ENCODE results near the gene CEP76.

The CEP76 gene

GRCh38 chr18:12699747-12700146, 2.8 kb downstream of the CEP76 start:
- DNase-seq (ENCODE audit: insufficient read length) (no peak), FAIRE-seq (no peak)
- TF ChIP-seq POLR2A (IDR thresholded peaks at IDR 0.05; ENCODE audit: low read depth, low read length) (no peak), TAF1 (IDR thresholded peaks at IDR 0.05; ENCODE audit: borderline replicate concordance, low read depth, low read length) (no peak), POLR2AphosphoS5 (IDR thresholded peaks at IDR 0.05; ENCODE audit: low read depth, low read length) (no peak)

DNA sequence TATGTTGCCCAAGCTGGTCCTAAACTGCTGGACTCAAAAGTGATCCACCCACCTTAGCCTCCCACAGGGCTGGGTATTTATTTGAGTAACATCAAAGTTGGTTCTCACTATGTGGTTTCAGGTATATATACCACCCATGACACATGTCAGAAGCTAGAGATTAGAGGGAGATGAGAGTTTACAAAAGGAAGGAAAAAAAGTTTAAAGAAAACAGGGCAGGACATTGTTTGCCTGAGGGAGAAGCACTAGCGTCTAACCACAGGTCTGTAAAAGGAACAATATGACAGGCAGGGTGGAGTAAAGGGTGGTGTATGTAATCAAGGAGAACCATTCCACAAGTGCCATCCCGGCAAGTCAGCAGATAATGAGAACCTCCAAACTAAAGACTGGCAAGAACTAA, 8.5 kb downstream of the CEP76 start:
- TF ChIP-seq POLR2AphosphoS5 (IDR thresholded peaks at IDR 0.05; ENCODE audit: low read depth, low read length), result no peak
- DNase-seq (ENCODE audit: insufficient read length) (no peak), FAIRE-seq (no peak)

DNA sequence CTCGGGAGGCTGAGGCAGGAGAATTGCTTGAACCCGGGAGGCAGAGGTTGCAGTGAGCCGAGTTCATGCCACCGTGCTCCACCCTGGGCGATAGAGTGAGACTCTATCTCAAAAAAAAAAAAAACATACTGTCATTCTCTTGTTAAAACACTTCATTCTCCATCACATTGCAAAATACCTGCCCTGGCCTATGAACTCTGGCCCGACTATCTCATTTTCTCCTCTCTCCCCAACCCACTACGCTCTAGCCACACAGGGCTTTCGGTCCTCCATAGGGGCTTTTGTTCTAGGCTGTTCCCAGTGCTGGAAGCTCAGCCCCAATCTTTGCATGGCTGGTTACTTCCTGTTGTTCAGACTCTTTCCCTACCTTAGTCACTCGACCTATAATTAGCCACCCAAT, 10.3 kb downstream of the CEP76 start:
- no peak for DNase-seq (ENCODE audit: insufficient read length)
- no peak for FAIRE-seq
- TF ChIP-seq POLR2AphosphoS5 (IDR thresholded peaks at IDR 0.05; ENCODE audit: low read depth, low read length) (no peak), TAF1 (IDR thresholded peaks at IDR 0.05; ENCODE audit: borderline replicate concordance, low read depth, low read length) (no peak), POLR2A (IDR thresholded peaks at IDR 0.05; ENCODE audit: low read depth, low read length) (no peak)

DNA sequence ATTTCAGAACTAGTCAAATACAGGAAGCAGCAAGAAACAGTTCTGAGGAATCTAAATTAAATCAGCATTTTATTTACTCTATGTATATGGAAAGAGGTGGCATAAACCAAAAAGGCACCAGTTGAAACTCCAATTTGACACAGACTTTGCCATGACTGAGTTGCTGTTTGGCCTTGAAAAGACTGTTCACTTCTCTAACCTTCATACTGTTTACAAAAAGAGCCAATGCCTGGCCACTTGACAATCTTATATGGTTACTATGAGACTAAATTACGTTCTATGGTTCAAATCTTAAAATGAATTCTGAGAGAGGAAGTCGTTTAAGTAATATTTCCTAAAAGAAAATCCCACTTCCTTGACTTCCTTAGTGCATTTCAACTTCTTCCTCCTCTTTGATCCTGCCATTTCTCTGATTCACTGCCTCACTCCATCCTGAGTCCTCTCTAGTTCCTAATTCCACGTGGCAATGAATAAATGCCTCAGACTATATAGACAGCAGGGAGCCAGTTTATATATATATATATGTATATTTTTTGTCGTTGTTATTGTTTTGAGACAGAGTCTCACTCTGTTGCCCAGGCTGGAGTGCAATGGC, 13.2 kb downstream of the CEP76 start:
- no peak for FAIRE-seq
- DNase-seq (ENCODE audit: insufficient read length), result no peak

GRCh38 chr18:12686100-12686499, 16.4 kb downstream of the CEP76 start:
- FAIRE-seq (no peak), DNase-seq (ENCODE audit: insufficient read length) (no peak)
- no peak for TF ChIP-seq POLR2AphosphoS5 (IDR thresholded peaks at IDR 0.05; ENCODE audit: low read depth, low read length)

More for the DNA sequence above, 13.2 kb downstream of the CEP76 start:
- TF ChIP-seq POLR2A (IDR thresholded peaks at IDR 0.05; ENCODE audit: low read depth, low read length) (no peak), POLR2AphosphoS5 (IDR thresholded peaks at IDR 0.05; ENCODE audit: low read depth, low read length) (no peak), TAF1 (IDR thresholded peaks at IDR 0.05; ENCODE audit: borderline replicate concordance, low read depth, low read length) (no peak)

- DNase-seq (ENCODE audit: insufficient read length) (no peak), FAIRE-seq (no peak)
- no peak for TF ChIP-seq POLR2A (IDR thresholded peaks at IDR 0.05; ENCODE audit: low read depth, low read length)
- no peak for TF ChIP-seq TAF1 (IDR thresholded peaks at IDR 0.05; ENCODE audit: borderline replicate concordance, low read depth, low read length)
- no peak for TF ChIP-seq POLR2AphosphoS5 (IDR thresholded peaks at IDR 0.05; ENCODE audit: low read depth, low read length)
Observed at GRCh38 chr18:12679183-12679786, 23.2 kb downstream of the CEP76 start.

DNA sequence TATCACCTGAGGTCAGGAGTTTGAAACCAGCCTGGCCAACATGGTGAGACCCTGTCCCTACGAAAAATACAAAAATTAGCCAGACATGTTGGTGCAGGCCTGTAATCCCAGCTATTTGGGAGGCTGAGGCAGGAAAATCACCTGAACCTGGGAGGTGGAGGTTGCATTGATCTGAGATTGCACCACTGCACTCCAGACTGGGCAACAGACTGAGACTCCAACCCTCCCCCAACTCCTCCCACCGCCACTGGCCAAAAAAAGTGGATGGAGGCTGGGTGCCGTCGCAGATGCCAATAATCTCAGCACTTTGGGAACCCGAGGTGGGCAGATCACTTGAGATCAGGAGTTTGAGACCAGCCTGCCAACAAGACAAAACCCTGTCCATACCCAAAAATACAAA, 34.5 kb downstream of the CEP76 start:
- DNase-seq (ENCODE audit: insufficient read length), result no peak
- TF ChIP-seq POLR2A (IDR thresholded peaks at IDR 0.05; ENCODE audit: low read depth, low read length), result no peak
- no peak for TF ChIP-seq POLR2AphosphoS5 (IDR thresholded peaks at IDR 0.05; ENCODE audit: low read depth, low read length)
- TF ChIP-seq TAF1 (IDR thresholded peaks at IDR 0.05; ENCODE audit: borderline replicate concordance, low read depth, low read length), result no peak
- FAIRE-seq, result no peak

DNA sequence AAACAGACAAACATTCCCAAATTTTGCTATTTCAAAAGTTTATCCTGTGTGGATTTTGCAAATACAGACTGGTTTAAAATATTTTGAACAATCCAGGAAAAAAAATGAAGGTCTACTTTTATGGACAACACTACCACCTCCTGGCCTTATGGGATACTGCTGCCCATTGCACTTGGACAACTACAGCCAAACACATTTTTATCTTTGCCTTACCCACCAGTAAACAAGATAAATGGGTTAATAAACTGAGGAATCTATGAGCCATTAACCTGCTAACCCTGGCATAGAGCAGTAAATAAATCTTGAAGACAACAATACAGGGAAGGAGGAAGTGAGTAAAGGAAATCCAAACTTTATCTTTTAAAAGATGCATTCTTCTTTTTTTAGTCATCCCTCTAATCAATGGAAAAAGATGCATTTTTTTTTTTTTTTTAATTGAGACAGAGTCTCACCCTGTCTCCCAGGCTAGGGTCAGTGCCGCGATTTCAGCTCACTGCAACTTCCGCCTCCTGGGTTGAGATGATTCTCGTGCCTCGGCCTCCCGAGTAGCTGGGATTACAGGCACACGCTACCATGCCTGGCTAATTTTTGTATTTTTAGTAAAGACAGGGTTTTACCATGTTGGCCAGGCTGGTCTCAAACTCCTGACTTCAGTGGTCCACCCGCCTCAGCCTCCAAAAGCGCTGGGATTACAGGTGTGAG, 42.5 kb downstream of the CEP76 start:
- FAIRE-seq, result peak; percentile 90

GRCh38 chr18:12658426-12659138, 43.9 kb downstream of the CEP76 start:
- FAIRE-seq, result no peak
- no peak for TF ChIP-seq POLR2AphosphoS5 (IDR thresholded peaks at IDR 0.05; ENCODE audit: low read depth, low read length)
- peak; percentile 27 for DNase-seq (ENCODE audit: insufficient read length)

More for the DNA sequence above, 42.5 kb downstream of the CEP76 start:
- no peak for DNase-seq (ENCODE audit: insufficient read length)
- TF ChIP-seq POLR2A (IDR thresholded peaks at IDR 0.05; ENCODE audit: low read depth, low read length) (no peak), TAF1 (IDR thresholded peaks at IDR 0.05; ENCODE audit: borderline replicate concordance, low read depth, low read length) (no peak), POLR2AphosphoS5 (IDR thresholded peaks at IDR 0.05; ENCODE audit: low read depth, low read length) (no peak)

GRCh38 chr18:12657684-12658425, 44.7 kb downstream of the CEP76 start, which contains the start of gene SPIRE1:
Gene SPIRE1 (minus strand): TSS chr18:12658107. CDS start chr18:12657866, 241 bp downstream.
- DNase-seq (ENCODE audit: insufficient read length) (peak; percentile 32), FAIRE-seq (peak; percentile 77)
- TF ChIP-seq POLR2A (IDR thresholded peaks at IDR 0.05; ENCODE audit: low read depth, low read length), result no peak
- no peak for TF ChIP-seq POLR2AphosphoS5 (IDR thresholded peaks at IDR 0.05; ENCODE audit: low read depth, low read length)

GRCh38 chr18:12656938-12657683, 45.4 kb downstream of the CEP76 start:
- FAIRE-seq, result peak; percentile 27
- TF ChIP-seq POLR2A (IDR thresholded peaks at IDR 0.05; ENCODE audit: low read depth, low read length) (no peak), POLR2AphosphoS5 (IDR thresholded peaks at IDR 0.05; ENCODE audit: low read depth, low read length) (no peak), TAF1 (IDR thresholded peaks at IDR 0.05; ENCODE audit: borderline replicate concordance, low read depth, low read length) (no peak)
- DNase-seq (ENCODE audit: insufficient read length), result peak; percentile 34

Measured in GM12892 (cell line).